GM19351 (cell line): ENCODE data around the gene PARP4.
"Not testable (repeated sequence)": the region's sequence is repeated elsewhere in the genome, so short reads cannot be mapped to it uniquely, and the experiment has no call there.

ENCODE experiments used
- ATAC-seq: cut with Tn5 transposase; IDR thresholded peaks from one replicate; pipeline ENCODE4 v1.9.1; 2021; ENCODE audit warnings: mild to moderate bottlenecking, moderate library complexity; ENCODE audit not compliant: unreplicated experiment

Gene PARP4

GRCh38 chr13:24454056-24454455 is 58.5 kb downstream of the PARP4 start:
- ATAC-seq: no peak

GRCh38 chr13:24452044-24452443 is 60.5 kb downstream of the PARP4 start:
- ATAC-seq: no peak

- no peak for ATAC-seq
These were observed 62.0 kb downstream of the PARP4 start for GRCh38 chr13:24450530-24450929.

GRCh38 chr13:24444851-24445250 is 67.7 kb downstream of the PARP4 start:
- not testable (repeated sequence) for ATAC-seq

- ATAC-seq: no peak
These were observed 69.2 kb downstream of the PARP4 start for GRCh38 chr13:24443366-24443765.

- not testable (repeated sequence) for ATAC-seq
These were observed 86.5 kb downstream of the PARP4 start for GRCh38 chr13:24426045-24426444.

- not testable (repeated sequence) for ATAC-seq
These were observed 92.9 kb downstream of the PARP4 start for GRCh38 chr13:24419668-24420067.

- no peak for ATAC-seq
These were observed 104.7 kb downstream of the PARP4 start for GRCh38 chr13:24407844-24408243.

- no peak for ATAC-seq
These were observed 106.1 kb downstream of the PARP4 start for GRCh38 chr13:24406524-24406923.

GRCh38 chr13:24396821-24397220 is 115.8 kb downstream of the PARP4 start:
- no peak for ATAC-seq

GRCh38 chr13:24392972-24393371 is 119.6 kb downstream of the PARP4 start:
- no peak for ATAC-seq

GRCh38 chr13:24391771-24392683 is 120.6 kb downstream of the PARP4 start:
- not testable (repeated sequence) for ATAC-seq

GRCh38 chr13:24390795-24391194 is 121.8 kb downstream of the PARP4 start:
- not testable (repeated sequence) for ATAC-seq

GRCh38 chr13:24389506-24389905 is 123.1 kb downstream of the PARP4 start:
- no peak for ATAC-seq

- ATAC-seq: not testable (repeated sequence)
These were observed 123.8 kb downstream of the PARP4 start for GRCh38 chr13:24388743-24389142.

- no peak for ATAC-seq
These were observed 125.5 kb downstream of the PARP4 start for GRCh38 chr13:24386816-24387708.

- ATAC-seq: no peak
These were observed 126.7 kb downstream of the PARP4 start for GRCh38 chr13:24385902-24386301.

- not testable (repeated sequence) for ATAC-seq
These were observed 127.6 kb downstream of the PARP4 start for GRCh38 chr13:24384946-24385345.

GRCh38 chr13:24384091-24384490 is 128.5 kb downstream of the PARP4 start:
- ATAC-seq: not testable (repeated sequence)

- ATAC-seq: no peak
These were observed 130.9 kb downstream of the PARP4 start for GRCh38 chr13:24381541-24382265.

GRCh38 chr13:24380881-24381280 is 131.7 kb downstream of the PARP4 start:
- not testable (repeated sequence) for ATAC-seq
